A172 (cell line): Measurements from ENCODE around the gene UBE2K. TPM values are rescaled to one million over a fixed set of nuclear protein-coding genes. Genes with fewer than 3 reads are reported as not detected.
A peak's percentile ranks its signal among the peaks of the same experiment; 100 is the strongest.
"Not testable (repeated sequence)": the region's sequence is repeated elsewhere in the genome, so short reads cannot be mapped to it uniquely, and the experiment has no call there.

Source experiments
- DNase-seq: peaks from one replicate; pipeline ENCODE4 v3.0.0-alpha.2; 2015; ENCODE audit warnings: low spot score
- total RNA-seq: library from RNA; depleted of rRNA; stranded (reverse); fragments of >200 nt; shearing (Covaris generic); gene quantifications from 2 replicates; pipeline ENCODE4 v1.2.3, GENCODE V29; 2014

UBE2K gene
- total RNA-seq, 1 experiment from 2014 or later = 22.5 TPM

DNA sequence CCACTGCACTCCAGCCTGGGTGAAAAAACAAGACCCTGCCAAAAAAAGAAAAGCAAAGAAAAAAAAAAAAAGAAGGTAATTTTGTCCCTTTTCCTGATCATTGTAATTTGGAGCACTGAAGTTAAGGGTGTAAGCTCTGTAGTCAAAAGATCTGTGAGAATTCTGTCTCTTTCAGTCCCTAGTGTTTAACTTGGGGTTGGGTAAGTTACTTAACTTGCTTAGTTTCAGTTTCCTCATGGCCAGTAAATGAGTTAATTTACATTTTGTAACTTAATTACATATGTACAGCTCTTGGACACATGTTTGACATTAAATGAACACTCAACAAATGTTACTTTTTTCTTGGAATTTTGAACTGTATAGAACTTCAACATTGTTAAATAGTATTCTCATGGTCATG lies 10.9 kb upstream of the UBE2K start:
- no peak for DNase-seq

- no peak for DNase-seq
Observed at GRCh38 chr4:39689970-39690369, 8.0 kb upstream of the UBE2K start.

- peak; percentile 32 for DNase-seq
Observed at GRCh38 chr4:39698424-39699009, 581 bp downstream of the UBE2K start.

DNA sequence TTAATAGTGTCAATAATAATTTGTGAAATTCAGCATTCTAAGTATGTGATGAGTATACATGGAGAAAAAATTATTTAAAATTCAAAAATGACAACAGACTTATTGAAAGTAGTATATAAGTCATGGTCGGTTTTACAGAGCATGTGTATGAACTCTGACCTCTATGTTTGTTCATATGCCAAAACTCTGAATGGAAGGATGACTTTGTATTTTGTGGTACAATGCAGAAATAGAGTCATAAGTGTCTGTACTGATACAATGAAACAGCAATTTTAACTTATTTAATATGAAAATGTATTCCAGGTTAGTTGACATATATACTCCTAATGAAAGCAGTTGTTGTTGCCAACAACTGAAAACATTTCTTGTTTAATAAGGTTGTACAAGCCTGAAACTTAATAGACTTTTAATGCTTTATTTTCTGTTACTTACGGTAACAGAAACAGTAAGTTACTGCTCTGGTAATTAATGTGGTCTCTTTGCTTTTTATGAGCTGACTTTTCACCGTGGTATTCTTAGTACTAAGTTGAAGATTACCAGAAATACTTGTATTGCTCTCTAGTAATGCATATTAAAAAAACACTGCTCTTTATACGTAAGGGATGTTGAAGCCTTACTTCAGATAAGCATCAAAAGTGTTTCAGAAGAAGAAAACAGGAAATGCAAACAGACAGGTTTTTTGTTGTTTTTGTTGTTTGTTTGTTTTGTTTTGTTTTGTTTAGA lies 1.9 kb downstream of the UBE2K start:
- no peak for DNase-seq

DNA sequence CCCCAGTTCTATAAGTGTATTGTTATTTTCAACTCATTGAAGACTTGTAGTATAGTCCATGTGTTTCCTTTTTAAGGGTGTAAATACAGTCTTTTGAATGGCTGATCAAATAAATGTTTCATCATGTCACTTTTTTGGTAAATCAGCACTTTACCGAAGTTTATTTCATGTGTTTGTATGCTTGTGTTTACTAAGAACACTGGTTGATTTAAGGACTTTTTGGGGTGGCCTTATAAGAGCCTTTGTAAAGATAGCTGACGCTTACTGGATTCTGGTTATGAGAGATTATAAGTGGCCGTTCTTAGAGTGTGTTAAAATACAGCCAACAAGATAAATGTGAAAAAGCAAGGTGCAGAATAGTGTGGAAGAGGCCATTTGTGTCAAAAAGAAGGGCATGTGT lies 2.6 kb downstream of the UBE2K start:
- no peak for DNase-seq

DNA sequence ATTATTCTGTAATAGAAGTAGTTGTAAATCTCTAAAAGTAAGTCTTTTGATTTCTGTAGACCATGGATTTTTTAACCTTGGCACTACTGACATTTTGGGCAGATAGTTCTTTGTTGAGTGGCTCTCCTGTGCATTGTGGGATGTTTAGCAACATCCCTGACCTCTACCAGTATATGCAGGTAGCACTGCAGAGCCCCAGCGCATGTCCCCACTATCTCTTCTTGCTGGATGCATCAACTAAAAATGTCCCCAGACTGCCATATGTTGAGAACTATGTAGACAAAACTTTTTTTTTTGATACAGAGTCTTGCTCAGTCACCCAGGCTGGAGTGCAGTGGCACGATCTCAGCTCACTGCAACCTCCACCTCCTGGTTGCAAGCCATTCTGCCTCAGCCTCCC lies 4.8 kb downstream of the UBE2K start:
- no peak for DNase-seq

DNA sequence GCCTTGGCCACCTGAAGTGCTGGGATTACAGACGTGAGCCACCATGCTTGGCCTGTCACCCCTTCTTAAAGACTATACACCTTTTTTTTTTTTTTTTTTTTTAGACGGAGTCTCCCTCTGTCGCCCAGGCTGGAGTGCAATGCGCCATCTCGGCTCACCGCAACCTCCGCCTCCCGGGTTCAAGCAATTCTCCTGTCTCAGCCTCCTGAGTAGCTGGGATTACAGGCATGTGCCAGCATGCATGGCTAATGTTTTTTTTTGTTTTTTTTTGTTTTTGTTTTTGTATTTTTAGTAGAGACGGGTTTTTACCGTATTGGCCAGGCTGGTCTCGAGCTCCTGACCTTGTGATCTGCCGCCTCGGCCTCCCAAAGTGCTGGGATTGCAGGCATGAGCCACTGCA lies 6.9 kb downstream of the UBE2K start:
- not testable (repeated sequence) for DNase-seq

DNA sequence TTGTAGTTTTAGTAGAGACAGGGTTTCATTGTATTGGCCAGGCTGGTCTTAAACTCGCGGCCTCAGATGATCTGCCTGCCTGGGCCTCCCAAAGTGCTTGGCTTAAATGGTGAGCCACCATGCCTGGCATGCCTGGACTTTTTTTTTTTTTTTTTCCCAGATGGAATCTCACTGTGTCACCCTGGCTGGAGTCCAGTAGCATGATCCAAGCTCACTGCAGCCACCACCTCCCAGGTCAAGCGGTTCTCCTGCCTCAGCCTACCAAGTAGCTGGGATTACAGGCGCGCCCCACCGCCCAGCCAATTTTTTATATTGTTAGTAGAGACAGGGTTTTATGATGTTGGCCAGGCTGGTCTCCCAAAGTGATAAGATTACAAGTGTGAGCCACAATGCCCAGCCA lies 8.4 kb downstream of the UBE2K start:
- DNase-seq = peak; percentile 68

DNA sequence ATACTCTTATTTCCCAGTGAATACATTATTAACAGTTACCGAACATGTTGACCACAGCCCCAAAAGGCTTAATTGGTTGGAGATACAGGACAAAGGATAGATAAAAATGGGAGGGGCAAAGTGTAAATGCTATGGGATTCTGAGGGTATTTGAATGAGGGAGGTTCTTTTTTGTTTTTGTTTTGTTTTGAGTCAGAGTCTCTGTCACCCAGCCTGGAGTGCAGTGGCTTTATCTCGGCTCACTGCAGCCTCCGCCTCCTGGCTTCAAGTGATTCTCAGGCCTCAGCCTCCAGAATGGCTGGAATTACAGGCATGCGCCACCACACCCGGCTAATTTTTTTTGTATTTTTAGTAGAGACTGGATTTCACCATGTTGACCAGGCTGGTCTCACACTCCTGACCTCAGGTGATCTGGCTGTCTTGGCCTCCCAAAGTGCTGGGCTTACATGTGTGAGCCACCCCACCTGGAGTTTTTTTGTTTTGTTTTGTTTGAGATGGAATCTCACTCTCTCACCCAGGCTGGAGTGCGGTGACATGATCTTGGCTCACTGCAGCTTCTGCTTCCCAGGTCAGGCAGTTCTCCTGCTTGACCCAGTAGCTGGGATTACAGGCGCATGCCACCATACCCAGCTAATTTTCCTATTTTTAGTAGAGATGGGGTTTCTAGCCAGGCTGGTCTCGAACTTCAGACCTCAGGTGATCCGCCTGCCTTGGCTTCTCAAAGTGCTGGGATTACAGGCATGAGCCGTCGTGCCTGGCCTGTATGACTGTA lies 9.0 kb downstream of the UBE2K start:
- peak; percentile 46 for DNase-seq

- DNase-seq = no peak
Observed at GRCh38 chr4:39710098-39710896, 12.4 kb downstream of the UBE2K start.

- no peak for DNase-seq
Observed at GRCh38 chr4:39712819-39713607, 15.1 kb downstream of the UBE2K start.

DNA sequence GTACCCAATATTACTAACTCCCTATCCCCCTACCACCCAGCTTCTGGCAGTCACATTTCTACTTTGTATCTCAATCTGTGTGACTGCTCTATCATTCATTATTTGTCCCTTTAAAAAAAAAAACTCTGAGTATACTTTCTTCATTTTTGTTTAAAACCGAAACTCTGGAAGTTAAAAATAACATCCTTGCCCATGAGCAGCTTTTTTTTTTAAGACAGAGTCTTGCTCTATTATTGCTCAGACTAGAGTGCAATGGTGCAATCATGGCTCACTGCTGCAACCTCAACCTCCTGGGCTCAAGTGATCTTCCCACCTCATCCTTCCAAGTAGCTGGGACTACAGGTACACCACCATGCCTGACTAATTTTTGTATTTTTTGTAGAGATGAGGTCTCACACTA lies 15.8 kb downstream of the UBE2K start:
- DNase-seq = no peak

DNA sequence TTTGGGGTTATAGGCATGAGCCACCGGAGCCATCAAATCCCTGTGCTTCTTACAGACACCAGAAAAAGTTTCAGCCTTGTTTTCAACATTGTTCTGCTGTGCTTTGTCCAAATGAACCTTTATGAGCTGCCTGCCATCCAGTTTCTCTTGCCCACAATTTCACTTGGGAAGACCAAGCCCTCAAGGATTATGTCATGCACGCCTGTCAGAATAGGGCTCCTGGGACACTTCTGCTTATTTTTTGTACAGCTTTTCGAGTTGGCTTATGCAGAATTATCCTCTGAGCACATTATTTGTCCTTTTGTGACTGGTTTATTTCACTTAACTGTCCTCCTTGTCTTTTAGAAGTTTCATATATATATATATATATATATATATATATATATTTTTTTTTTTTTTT lies 16.2 kb downstream of the UBE2K start:
- DNase-seq = no peak

DNA sequence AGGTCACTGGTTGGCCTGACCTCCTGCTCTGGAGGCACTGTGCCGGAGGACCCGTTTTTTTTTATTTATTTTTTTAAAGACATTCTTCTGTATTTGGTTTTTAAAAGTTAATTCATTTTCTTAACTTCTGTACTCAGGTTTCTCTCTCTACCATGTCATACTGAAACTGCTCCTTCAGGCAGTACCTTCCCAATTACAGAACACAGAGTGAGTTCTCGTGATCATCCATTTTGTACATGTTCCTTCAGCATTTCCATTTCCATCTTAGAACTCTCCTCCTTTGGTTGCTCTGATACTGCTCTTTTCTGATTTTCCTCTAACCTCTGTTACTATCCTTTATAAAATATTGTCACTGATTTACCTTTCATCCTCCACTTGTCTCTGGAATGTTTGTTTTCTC lies 17.9 kb downstream of the UBE2K start:
- no peak for DNase-seq

GRCh38 chr4:39716356-39716755 lies 18.4 kb downstream of the UBE2K start:
- no peak for DNase-seq

GRCh38 chr4:39717743-39718142 lies 19.8 kb downstream of the UBE2K start:
- DNase-seq = not testable (repeated sequence)

DNA sequence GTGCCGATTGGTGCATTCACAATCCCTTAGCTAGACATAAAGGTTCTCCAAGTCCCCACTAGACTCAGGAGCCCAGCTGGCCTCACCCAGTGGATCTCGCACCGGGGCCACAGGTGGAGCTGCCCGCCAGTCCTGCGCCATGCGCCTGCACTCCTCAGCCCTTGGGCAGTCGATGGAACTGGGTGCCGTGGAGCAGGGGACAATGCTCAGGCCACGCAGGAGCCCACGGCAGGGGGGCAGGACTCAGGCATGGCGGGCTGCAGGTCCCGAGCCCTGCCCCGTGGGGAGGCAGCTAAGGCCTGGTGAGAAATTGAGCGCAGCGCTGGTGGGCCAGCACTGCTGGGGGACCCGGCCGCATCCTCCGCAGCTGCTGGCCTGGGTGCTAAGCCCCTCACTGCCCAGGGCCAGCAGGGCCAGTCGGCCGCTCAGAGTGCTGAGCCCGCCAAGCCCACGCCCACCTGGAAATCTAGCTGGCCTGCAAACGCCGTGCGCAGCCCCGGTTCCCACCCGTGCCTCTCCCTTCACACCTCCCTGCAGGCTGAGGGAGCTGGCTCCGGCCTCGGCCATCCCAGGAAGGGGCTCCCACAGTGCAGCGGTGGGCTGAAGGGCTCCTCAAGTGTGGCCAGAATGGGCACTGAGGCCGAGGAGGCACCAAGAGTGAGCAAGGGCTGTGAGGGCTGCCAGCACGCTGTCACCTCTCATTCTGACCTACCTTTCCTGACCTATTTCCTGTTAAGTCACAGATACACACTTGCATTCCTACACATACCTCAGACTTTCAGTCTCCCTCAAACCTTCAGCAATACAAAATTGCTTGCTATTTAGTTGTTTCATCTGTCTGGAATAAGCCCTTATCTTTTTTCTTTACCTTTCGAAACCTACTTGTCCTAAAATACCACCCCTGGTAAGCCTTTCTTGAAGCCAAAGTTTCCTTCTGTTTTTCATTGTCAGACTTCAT lies 20.7 kb downstream of the UBE2K start:
- DNase-seq = no peak

DNA sequence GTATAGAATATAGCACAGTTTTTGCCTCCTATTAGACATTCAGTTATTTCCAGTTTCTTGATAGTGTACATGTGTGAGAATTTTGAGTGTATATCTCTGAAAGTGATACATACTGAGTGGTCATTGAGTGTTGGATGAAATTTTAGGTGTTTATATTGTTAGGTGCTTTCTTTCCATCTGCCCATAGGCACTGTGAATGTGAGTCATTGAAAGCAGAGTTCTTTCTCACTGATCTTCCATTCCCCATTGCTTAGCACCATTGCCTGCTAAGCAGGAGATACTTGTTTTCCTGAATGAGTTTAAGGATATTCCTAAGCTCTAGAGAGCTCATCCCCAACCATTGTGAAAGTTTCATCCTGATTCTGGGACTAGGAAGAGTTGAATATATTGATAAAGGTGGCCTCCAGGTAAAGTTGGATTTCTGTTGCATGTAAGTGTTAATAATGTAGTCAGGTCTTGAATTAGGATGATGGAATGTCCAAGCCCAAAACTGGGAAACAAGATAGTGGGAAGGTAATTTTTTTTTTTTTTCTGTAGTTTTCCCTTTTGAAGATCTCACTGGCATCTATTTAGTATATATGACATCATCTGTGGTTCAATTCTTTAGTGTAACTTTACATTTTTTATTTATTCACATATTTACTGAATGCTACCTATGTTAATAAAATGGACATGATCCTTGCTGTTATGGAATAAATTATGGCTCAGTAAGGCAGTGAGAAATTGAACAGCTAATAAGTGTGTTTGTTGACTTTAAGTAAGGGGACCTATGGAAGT lies 22.1 kb downstream of the UBE2K start:
- DNase-seq = no peak

- not testable (repeated sequence) for DNase-seq
Observed at GRCh38 chr4:39721273-39721672, 23.3 kb downstream of the UBE2K start.
